NOMO-1 (cell line): Measurements from ENCODE around the gene ZNF783.

ENCODE experiments used
- DNase-seq, 2 experiments: peaks; one replicate each; lab custom pipeline; 2025; ENCODE audit not compliant: unreplicated experiment in 2 of 2; lab: John Stamatoyannopoulos, UW

Gene ZNF783

GRCh38 chr7:149280151-149280550 lies 18.2 kb downstream of the ZNF783 start:
- DNase-seq, result no peak

- DNase-seq, result no peak
Observed at GRCh38 chr7:149280661-149281507, 18.9 kb downstream of the ZNF783 start.

- DNase-seq, result no peak
Observed at GRCh38 chr7:149281508-149282330, 19.7 kb downstream of the ZNF783 start.

GRCh38 chr7:149282331-149282655 lies 20.3 kb downstream of the ZNF783 start:
- DNase-seq, result no peak

GRCh38 chr7:149283321-149283720 lies 21.3 kb downstream of the ZNF783 start:
- DNase-seq, result no peak

GRCh38 chr7:149284343-149284742 lies 22.3 kb downstream of the ZNF783 start:
- DNase-seq, result no peak

GRCh38 chr7:149284850-149285585 lies 23.0 kb downstream of the ZNF783 start:
- no peak for DNase-seq

GRCh38 chr7:149285603-149286002 lies 23.6 kb downstream of the ZNF783 start:
- no peak for DNase-seq

GRCh38 chr7:149286811-149287400 lies 24.9 kb downstream of the ZNF783 start:
- DNase-seq, result no peak

GRCh38 chr7:149287622-149288021 lies 25.6 kb downstream of the ZNF783 start:
- no peak for DNase-seq

GRCh38 chr7:149289262-149289661 lies 27.3 kb downstream of the ZNF783 start:
- no peak for DNase-seq

GRCh38 chr7:149289856-149290255 lies 27.9 kb downstream of the ZNF783 start:
- no peak for DNase-seq

- no peak for DNase-seq
Observed at GRCh38 chr7:149291036-149291780, 29.2 kb downstream of the ZNF783 start.

- no peak for DNase-seq
Observed at GRCh38 chr7:149291781-149292461, 29.9 kb downstream of the ZNF783 start.

GRCh38 chr7:149292462-149292823 lies 30.4 kb downstream of the ZNF783 start:
- no peak for DNase-seq

- no peak for DNase-seq
Observed at GRCh38 chr7:149293338-149293737, 31.3 kb downstream of the ZNF783 start.

- no peak for DNase-seq
Observed at GRCh38 chr7:149293946-149294633, 32.1 kb downstream of the ZNF783 start.

GRCh38 chr7:149294634-149295480 lies 32.9 kb downstream of the ZNF783 start:
- no peak for DNase-seq
